GM19238 (cell line): ENCODE measurements around the gene BRME1.
"Not testable (repeated sequence)": the region's sequence is repeated elsewhere in the genome, so short reads cannot be mapped to it uniquely, and the experiment has no call there.

Source experiments
- DNase-seq: peaks from one replicate; pipeline ENCODE4 v3.0.0; 2011; ENCODE audit warnings: low spot score; ENCODE audit not compliant: insufficient read length

Gene BRME1

GRCh38 chr19:13926715-13927114 lies 20.8 kb upstream of the BRME1 start:
- DNase-seq = no peak

GRCh38 chr19:13926010-13926409 lies 20.1 kb upstream of the BRME1 start:
- DNase-seq = no peak

GRCh38 chr19:13923194-13923987 lies 17.5 kb upstream of the BRME1 start:
- no peak for DNase-seq

- DNase-seq = not testable (repeated sequence)
These were observed 16.2 kb upstream of the BRME1 start for GRCh38 chr19:13922118-13922517.

GRCh38 chr19:13920940-13921747 lies 15.2 kb upstream of the BRME1 start:
- DNase-seq = peak; percentile 48

- DNase-seq = no peak
These were observed 14.6 kb upstream of the BRME1 start for GRCh38 chr19:13920524-13920923.

- no peak for DNase-seq
These were observed 13.0 kb upstream of the BRME1 start for GRCh38 chr19:13918726-13919411.

GRCh38 chr19:13917888-13918406 lies 12.0 kb upstream of the BRME1 start:
- no peak for DNase-seq

- no peak for DNase-seq
These were observed 8.9 kb upstream of the BRME1 start for GRCh38 chr19:13914777-13915176.

GRCh38 chr19:13913352-13913751 lies 7.4 kb upstream of the BRME1 start:
- no peak for DNase-seq

GRCh38 chr19:13909430-13909829 lies 3.5 kb upstream of the BRME1 start:
- DNase-seq = no peak

- DNase-seq = no peak
These were observed 2.8 kb upstream of the BRME1 start for GRCh38 chr19:13908674-13909073.

GRCh38 chr19:13906910-13907309 lies 993 bp upstream of the BRME1 start:
- no peak for DNase-seq

- DNase-seq = no peak
These were observed 596 bp upstream of the BRME1 start for GRCh38 chr19:13906521-13906904.

GRCh38 chr19:13902993-13903555 lies 2.8 kb downstream of the BRME1 start:
- no peak for DNase-seq

- no peak for DNase-seq
These were observed 5.9 kb downstream of the BRME1 start for GRCh38 chr19:13899912-13900584.

- no peak for DNase-seq
These were observed 6.5 kb downstream of the BRME1 start for GRCh38 chr19:13899393-13899792.

GRCh38 chr19:13896227-13896626 lies 9.7 kb downstream of the BRME1 start:
- no peak for DNase-seq

- no peak for DNase-seq
These were observed 11.4 kb downstream of the BRME1 start for GRCh38 chr19:13894552-13894951.

GRCh38 chr19:13892870-13893269 lies 13.0 kb downstream of the BRME1 start:
- no peak for DNase-seq

- DNase-seq = no peak
These were observed 15.8 kb downstream of the BRME1 start for GRCh38 chr19:13890136-13890535.
